HepG2 (cell line): Measurements from ENCODE around the gene GSTK1. TPM values are rescaled to one million over a fixed set of nuclear protein-coding genes. Genes with fewer than 3 reads are reported as not detected.

Experiments used
- BCL3 ChIP-seq: sonication (generic); formaldehyde crosslinking; IDR thresholded peaks from 2 replicates; pipeline ENCODE4 v1.5.1; 2020; ENCODE audit warnings: mild to moderate bottlenecking, missing genetic modification reagents, moderate library complexity
- ELF4 ChIP-seq: sonication (generic); formaldehyde crosslinking; IDR thresholded peaks from 2 replicates; pipeline ENCODE4 v1.5.0; 2020; ENCODE audit warnings: missing genetic modification reagents, mild to moderate bottlenecking, moderate library complexity, borderline replicate concordance
- FOXA1 ChIP-seq, 2 experiments: fragments of 450-650 bp in 1 of 2; sonication (generic) in 1 of 2; formaldehyde crosslinking in 1 of 2; IDR thresholded peaks; 2 replicates each; pipeline versions ENCODE4 v1.4.0 to v1.6.1; 2016 to 2020; ENCODE audit warnings: missing genetic modification reagents in 1 of 2
- HDAC6 ChIP-seq: fragments of 200-600 bp; sonication (generic); IDR thresholded peaks from 2 replicates; pipeline ENCODE4 v1.7.0; 2017; ENCODE audit warnings: mild to moderate bottlenecking, antibody characterized with exemption, low read length, low read depth
- HOXA5 ChIP-seq: sonication (generic); formaldehyde crosslinking; IDR thresholded peaks from 2 replicates; pipeline ENCODE4 v1.4.0; 2020; ENCODE audit warnings: missing genetic modification reagents
- JDP2 ChIP-seq: sonication (generic); formaldehyde crosslinking; IDR thresholded peaks from 2 replicates; pipeline ENCODE4 v1.8.1; 2022; ENCODE audit warnings: missing genetic modification reagents, borderline replicate concordance
- MXI1 ChIP-seq: IDR thresholded peaks from 3 replicates; pipeline ENCODE4 v1.6.1; 2012; ENCODE audit warnings: low read depth, low read length, inconsistent platforms, borderline replicate concordance
- PHB2 ChIP-seq: fragments of 450-650 bp; IDR thresholded peaks from 2 replicates; pipeline ENCODE4 v1.6.1; 2018; ENCODE audit not compliant: partially characterized antibody
- RFXANK ChIP-seq: IDR thresholded peaks from 2 replicates; pipeline ENCODE4 v1.6.1; 2016
- SIN3B ChIP-seq: fragments of 150-350 bp; IDR thresholded peaks from 2 replicates; pipeline ENCODE4 v1.6.1; 2014; ENCODE audit warnings: low read length
- SP5 ChIP-seq: IDR thresholded peaks from 2 replicates; pipeline ENCODE4 v1.6.1; 2016; ENCODE audit warnings: low read depth, borderline replicate concordance
- TAF15 ChIP-seq: fragments of 200-400 bp; formaldehyde crosslinking; IDR thresholded peaks from one replicate; pipeline ENCODE4 v1.6.1; 2018; ENCODE audit warnings: mild to moderate bottlenecking, low read depth, low read length; ENCODE audit not compliant: poor library complexity, severe bottlenecking
- TCF12 ChIP-seq, 2 experiments: fragments of 450-650 bp in 1 of 2; sonication (generic) in 1 of 2; formaldehyde crosslinking in 1 of 2; IDR thresholded peaks; 2 replicates each; pipeline versions ENCODE4 v1.6.1 to v1.8.0; 2017 to 2022; ENCODE audit warnings: antibody characterized with exemption in 1 of 2, mild to moderate bottlenecking in 1 of 2, missing genetic modification reagents in 1 of 2, moderate library complexity in 1 of 2
- ZNF138 ChIP-seq: sonication (generic); formaldehyde crosslinking; IDR thresholded peaks from 2 replicates; pipeline ENCODE4 v1.5.0; 2020; ENCODE audit warnings: mild to moderate bottlenecking, low read depth, missing genetic modification reagents
- ZNF772 ChIP-seq: sonication (generic); formaldehyde crosslinking; IDR thresholded peaks from 2 replicates; pipeline ENCODE4 v1.5.0; 2020; ENCODE audit warnings: mild to moderate bottlenecking, missing genetic modification reagents
- ZSCAN29 ChIP-seq: sonication (generic); formaldehyde crosslinking; conservative IDR thresholded peaks from 2 replicates; pipeline ENCODE4 v1.4.0; 2020; ENCODE audit warnings: mild to moderate bottlenecking, missing genetic modification reagents
- polyA plus RNA-seq, 8 experiments: library from polyadenylated mRNA; depleted of rRNA in 3 of 8; stranded (reverse) in 7 of 8; unstranded in 1 of 8; fragments of >200 nt; fragmentation: Illumina TruSeq in 4 of 8; extraction: Trizol in 4 of 8; gene quantifications; 2 replicates each; pipeline versions ENCODE4 v1.2.1 to v1.2.3, GENCODE V29; 2011 to 2016; ENCODE audit warnings: low read depth in 4 of 8, missing spikeins in 1 of 8, mixed read lengths in 1 of 8; ENCODE audit not compliant: insufficient read depth in 1 of 8
- total RNA-seq, 5 experiments: library from RNA; depleted of rRNA; stranded (reverse); fragments of >200 nt; fragmentation: Illumina TruSeq; extraction: Trizol; gene quantifications; 2 replicates each; pipeline ENCODE4 v1.2.3, GENCODE V29; 2016; ENCODE audit warnings: low read depth in 1 of 5
- TF ChIP-seq, protein P1 (sequence below): sonication (generic); formaldehyde crosslinking; IDR thresholded peaks from 2 replicates; pipeline ENCODE4 v1.4.0; 2020; ENCODE audit warnings: missing genetic modification reagents
- TF ChIP-seq, protein P2 (sequence below): sonication (generic); formaldehyde crosslinking; IDR thresholded peaks from 2 replicates; pipeline ENCODE4 v1.5.1; 2020; ENCODE audit warnings: missing genetic modification reagents, mild to moderate bottlenecking, borderline replicate concordance
- TF ChIP-seq, protein P3 (sequence below): sonication (generic); formaldehyde crosslinking; IDR thresholded peaks from 2 replicates; pipeline ENCODE4; 2020; ENCODE audit warnings: missing genetic modification reagents, mild to moderate bottlenecking, borderline replicate concordance

Gene GSTK1
- total and polyA plus RNA-seq, 2 of the 13 experiments (the other 11 are each of a cell fraction or from before 2014, with no cell fraction given), result 64.6 to 92.1 TPM

DNA sequence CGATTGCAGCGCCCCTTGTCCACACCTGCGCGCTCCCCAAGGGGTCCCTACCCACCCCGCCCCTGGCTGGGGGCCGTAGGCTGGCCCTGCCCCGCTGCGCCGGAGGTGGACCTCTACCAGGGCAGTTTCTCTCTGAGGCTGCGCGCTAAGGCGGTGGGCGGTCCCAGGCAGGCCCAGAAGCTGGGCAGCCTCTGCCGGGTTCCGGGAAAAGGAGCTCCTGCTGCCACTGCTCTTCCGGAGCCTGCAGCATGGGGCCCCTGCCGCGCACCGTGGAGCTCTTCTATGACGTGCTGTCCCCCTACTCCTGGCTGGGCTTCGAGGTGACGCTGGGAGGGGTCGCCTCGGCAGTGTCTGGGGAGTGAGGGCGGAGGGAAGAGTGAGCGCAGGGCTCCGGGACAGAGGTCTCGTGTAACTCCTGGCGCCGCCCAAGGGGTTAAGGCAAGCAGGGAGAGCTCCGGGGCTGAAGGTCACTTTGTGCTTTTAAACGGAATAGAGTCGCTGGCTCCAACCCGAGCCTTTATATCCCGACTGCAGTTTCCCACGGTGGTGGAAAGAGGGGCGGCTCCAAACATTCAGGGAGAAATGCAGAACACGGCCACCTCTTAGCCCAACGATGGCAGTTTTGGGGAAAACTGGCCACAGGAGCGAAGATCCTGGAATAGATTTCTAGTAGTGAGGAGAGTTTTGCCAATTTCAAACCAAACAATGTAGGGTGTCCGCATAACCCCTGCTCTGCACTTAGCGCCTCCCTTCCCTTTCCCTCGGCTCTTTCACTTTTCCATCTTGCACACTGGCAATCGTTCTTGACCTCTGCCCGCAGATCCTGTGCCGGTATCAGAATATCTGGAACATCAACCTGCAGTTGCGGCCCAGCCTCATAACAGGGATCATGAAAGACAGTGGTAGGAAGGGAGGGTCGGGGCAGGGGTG, at the start of gene GSTK1 (continued):
- no peak for TF ChIP-seq TCF12 (IDR thresholded peaks at IDR 0.05)
- peak; percentile 57; the same call in 1 of the 2 replicates for TF ChIP-seq TCF12 (CRISPR knock-in tag; IDR thresholded peaks at IDR 0.05)
- TF ChIP-seq HDAC6, result no peak
- no peak for TF ChIP-seq JDP2 (CRISPR knock-in tag)
- no peak; the same call in none of the 2 replicates for TF ChIP-seq BCL3
- TF ChIP-seq TAF15, result no peak
- TF ChIP-seq SIN3B, result no peak
- peak; percentile 72; the same call in 1 of the 2 replicates for TF ChIP-seq ZNF772
- no peak for TF ChIP-seq RFXANK (CRISPR knock-in tag)
- TF ChIP-seq ZNF138, result 0 out of 2 replicates have a peak, but pooled peaks have one; percentile 46
- TF ChIP-seq MXI1, result peak; percentile 52; the same call in 1 of the 3 replicates
- peak; percentile 88 for TF ChIP-seq HOXA5 (CRISPR knock-in tag)
- TF ChIP-seq FOXA1 (IDR thresholded peaks at IDR 0.05), result no peak
- no peak for TF ChIP-seq FOXA1 (CRISPR knock-in tag; IDR thresholded peaks at IDR 0.05)
- TF ChIP-seq SP5 (CRISPR knock-in tag), result peak; percentile 73
- TF ChIP-seq ZSCAN29 (CRISPR knock-in tag), result peak; percentile 79; the same call in 1 of the 2 replicates
- no peak for TF ChIP-seq PHB2
- peak; percentile 52; the same call in 1 of the 2 replicates for TF ChIP-seq ELF4 (CRISPR knock-in tag)
- TF ChIP-seq, protein P1, sequence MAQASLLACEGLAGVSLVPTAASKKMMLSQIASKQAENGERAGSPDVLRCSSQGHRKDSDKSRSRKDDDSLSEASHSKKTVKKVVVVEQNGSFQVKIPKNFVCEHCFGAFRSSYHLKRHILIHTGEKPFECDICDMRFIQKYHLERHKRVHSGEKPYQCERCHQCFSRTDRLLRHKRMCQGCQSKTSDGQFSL (CRISPR knock-in tag), result no peak
- TF ChIP-seq, protein P2, sequence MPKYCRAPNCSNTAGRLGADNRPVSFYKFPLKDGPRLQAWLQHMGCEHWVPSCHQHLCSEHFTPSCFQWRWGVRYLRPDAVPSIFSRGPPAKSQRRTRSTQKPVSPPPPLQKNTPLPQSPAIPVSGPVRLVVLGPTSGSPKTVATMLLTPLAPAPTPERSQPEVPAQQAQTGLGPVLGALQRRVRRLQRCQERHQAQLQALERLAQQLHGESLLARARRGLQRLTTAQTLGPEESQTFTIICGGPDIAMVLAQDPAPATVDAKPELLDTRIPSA (CRISPR knock-in tag), result no peak
- TF ChIP-seq, protein P3, sequence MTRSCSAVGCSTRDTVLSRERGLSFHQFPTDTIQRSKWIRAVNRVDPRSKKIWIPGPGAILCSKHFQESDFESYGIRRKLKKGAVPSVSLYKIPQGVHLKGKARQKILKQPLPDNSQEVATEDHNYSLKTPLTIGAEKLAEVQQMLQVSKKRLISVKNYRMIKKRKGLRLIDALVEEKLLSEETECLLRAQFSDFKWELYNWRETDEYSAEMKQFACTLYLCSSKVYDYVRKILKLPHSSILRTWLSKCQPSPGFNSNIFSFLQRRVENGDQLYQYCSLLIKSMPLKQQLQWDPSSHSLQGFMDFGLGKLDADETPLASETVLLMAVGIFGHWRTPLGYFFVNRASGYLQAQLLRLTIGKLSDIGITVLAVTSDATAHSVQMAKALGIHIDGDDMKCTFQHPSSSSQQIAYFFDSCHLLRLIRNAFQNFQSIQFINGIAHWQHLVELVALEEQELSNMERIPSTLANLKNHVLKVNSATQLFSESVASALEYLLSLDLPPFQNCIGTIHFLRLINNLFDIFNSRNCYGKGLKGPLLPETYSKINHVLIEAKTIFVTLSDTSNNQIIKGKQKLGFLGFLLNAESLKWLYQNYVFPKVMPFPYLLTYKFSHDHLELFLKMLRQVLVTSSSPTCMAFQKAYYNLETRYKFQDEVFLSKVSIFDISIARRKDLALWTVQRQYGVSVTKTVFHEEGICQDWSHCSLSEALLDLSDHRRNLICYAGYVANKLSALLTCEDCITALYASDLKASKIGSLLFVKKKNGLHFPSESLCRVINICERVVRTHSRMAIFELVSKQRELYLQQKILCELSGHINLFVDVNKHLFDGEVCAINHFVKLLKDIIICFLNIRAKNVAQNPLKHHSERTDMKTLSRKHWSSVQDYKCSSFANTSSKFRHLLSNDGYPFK, result peak; percentile 45; the same call in 1 of the 2 replicates
